Mammary epithelial cell (primary cell): ENCODE data around the gene HS3ST3A1.

Experiments used
- EZH2 ChIP-seq: IDR thresholded peaks from 2 replicates; pipeline ENCODE4 v1.6.1; 2012; ENCODE audit warnings: low read length, inconsistent platforms, borderline replicate concordance
- TF ChIP-seq, protein P1 (sequence below), 2 donors: IDR thresholded peaks in 1 of 2; conservative IDR thresholded peaks in 1 of 2; 2 replicates each; pipeline ENCODE4 v1.5.1; 2011 to 2012; ENCODE audit warnings: inconsistent platforms in 2 of 2, low read length in 2 of 2, mild to moderate bottlenecking in 2 of 2, control low read depth in 1 of 2, low read depth in 1 of 2; ENCODE audit not compliant: insufficient read depth in 1 of 2; ENCODE audit errors: extremely low read depth in 1 of 2

GRCh38 chr17:13465678-13466077 lies 136.1 kb downstream of the HS3ST3A1 start:
- TF ChIP-seq EZH2: no peak
- TF ChIP-seq, protein P1, sequence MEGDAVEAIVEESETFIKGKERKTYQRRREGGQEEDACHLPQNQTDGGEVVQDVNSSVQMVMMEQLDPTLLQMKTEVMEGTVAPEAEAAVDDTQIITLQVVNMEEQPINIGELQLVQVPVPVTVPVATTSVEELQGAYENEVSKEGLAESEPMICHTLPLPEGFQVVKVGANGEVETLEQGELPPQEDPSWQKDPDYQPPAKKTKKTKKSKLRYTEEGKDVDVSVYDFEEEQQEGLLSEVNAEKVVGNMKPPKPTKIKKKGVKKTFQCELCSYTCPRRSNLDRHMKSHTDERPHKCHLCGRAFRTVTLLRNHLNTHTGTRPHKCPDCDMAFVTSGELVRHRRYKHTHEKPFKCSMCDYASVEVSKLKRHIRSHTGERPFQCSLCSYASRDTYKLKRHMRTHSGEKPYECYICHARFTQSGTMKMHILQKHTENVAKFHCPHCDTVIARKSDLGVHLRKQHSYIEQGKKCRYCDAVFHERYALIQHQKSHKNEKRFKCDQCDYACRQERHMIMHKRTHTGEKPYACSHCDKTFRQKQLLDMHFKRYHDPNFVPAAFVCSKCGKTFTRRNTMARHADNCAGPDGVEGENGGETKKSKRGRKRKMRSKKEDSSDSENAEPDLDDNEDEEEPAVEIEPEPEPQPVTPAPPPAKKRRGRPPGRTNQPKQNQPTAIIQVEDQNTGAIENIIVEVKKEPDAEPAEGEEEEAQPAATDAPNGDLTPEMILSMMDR (conservative IDR thresholded peaks at IDR 0.05 in 1 of 2, IDR thresholded peaks at IDR 0.05 in 1 of 2; ENCODE audit: extremely low read depth in 1 of 2, insufficient read depth in 1 of 2, low read depth in 1 of 2, low read length in 2 of 2): no peak
